ENCODE measurements around the gene TNFSF11.

The TNFSF11 gene

DNA sequence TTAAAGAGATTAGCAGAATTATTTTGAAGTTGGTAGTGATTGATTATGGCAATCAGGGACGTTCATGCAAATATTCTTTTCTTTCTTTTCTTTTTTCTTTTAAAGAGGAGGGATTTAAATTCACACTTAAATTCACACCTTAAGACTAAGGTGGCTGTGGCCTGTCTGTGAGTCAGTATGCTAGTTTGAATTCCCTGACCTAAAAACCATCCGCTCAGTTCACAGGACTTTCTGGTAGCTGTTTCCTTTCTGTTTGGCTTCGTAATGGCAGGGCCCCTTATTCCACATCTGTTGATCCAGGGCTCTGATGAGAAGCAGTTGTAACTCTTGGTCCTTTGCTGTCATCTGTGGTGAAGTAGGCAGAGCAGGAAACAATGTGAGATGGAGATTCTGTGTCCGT lies 7.5 kb downstream of the TNFSF11 start:
- no CpG with 5 or more reads among the region's 4 CpGs for WGBS (ENCODE audit: insufficient coverage, insufficient read length)
- Histone ChIP-seq H3K27ac (ENCODE audit: low read length) (no peak overlapping the region), H3K36me3 (ENCODE audit: control insufficient read depth, insufficient read depth, low read length) (no peaks in the 10 kb centered on the region)

DNA sequence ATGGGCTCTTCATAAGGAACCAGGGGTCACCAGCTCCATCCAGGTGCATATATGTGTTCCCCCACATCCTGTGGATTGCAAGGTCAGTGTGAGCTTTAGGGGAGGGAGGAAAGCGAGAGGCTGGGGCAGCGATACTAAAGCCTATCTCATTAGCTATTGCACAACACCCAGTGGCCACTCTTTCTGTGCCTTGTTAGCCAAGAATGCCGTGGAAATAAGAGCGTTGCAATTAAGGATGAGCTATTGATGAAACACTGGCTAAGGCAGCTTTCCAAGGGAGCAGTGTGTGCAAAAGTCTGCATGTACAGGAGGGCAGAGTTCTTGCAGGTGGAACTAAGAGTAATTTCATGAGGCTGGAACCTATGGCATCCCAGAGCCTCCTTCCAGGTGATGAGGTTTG lies 17.6 kb downstream of the TNFSF11 start:
- no peaks in the 10 kb centered on the region for H3K9me3 ChIP-seq (ENCODE audit: control insufficient read depth, insufficient read depth, low read length)
- no CpG with 5 or more reads among the region's 4 CpGs for WGBS (ENCODE audit: insufficient coverage, insufficient read length)
- DNase-seq (ENCODE audit: low read depth, low spot score), result no peak
- H3K27me3 ChIP-seq (ENCODE audit: control insufficient read depth, insufficient read depth, low read length), result no peaks in the 10 kb centered on the region
- no peak overlapping the region for H3K27ac ChIP-seq (ENCODE audit: low read length)
- peaks cover 4% of the 10 kb centered on the region for H3K4me1 ChIP-seq (ENCODE audit: control insufficient read depth, insufficient read depth, low read length)
- H3K4me3 ChIP-seq (ENCODE audit: low read length), result no peak overlapping the region
- H3K36me3 ChIP-seq (ENCODE audit: control insufficient read depth, insufficient read depth, low read length), result no peaks in the 10 kb centered on the region

More for the DNA sequence above, 7.5 kb downstream of the TNFSF11 start:
- no peaks in the 10 kb centered on the region for H3K9me3 ChIP-seq (ENCODE audit: control insufficient read depth, insufficient read depth, low read length)
- DNase-seq (ENCODE audit: low read depth, low spot score), result no peak
- H3K4me3 ChIP-seq (ENCODE audit: low read length), result no peak overlapping the region
- no peaks in the 10 kb centered on the region for H3K27me3 ChIP-seq (ENCODE audit: control insufficient read depth, insufficient read depth, low read length)
- H3K4me1 ChIP-seq (ENCODE audit: control insufficient read depth, insufficient read depth, low read length), result 0 out of 2 replicates have a peak, but pooled peaks cover 2% of the 10 kb centered on the region

DNA sequence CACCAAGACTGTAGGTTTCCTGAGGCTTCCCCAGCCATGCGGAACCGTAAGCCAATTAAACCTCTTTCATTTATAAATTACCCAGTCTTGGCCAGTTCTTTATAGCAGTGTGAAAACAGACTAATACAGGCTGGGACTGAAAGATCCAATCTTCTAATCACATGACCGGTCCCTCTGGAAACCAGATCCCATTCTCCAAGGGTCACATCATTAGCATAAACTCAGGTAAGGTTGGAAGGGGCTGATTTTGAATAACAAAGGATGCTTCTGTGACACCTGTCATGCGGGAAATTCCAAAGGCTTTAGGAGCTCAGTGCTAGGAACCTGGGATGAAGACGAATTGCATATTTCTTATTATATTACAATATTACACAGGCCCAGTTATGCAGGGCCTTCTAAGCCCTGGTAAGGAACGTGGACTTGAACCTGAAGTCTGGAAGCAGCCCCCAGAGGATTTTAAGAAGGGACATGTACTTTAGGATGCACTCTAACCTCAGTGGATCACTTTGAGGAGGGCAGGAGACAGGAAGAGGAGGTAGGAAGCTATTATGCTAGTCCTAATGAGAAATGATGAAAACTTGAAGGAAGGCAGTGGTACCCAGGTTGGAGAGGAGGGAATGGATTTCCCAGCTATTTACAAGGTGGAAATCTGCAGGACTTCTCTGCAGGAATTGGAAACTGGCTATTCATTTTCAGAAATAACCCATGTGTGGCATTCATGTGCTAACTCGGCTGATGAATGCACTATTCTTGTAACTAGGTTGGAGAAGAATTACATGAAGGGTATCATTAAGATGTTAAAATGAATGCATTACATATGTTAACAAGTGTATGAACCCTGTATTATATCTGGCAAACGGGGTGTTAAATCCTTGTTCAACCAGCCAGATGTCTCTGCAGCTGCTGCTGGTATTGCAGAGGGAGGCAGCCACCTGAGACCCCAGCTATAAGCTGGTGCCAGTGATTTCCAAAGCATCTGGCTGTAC lies 19.3 kb downstream of the TNFSF11 start:
- no CpG with 5 or more reads among the region's 8 CpGs for WGBS (ENCODE audit: insufficient coverage, insufficient read length)

DNA sequence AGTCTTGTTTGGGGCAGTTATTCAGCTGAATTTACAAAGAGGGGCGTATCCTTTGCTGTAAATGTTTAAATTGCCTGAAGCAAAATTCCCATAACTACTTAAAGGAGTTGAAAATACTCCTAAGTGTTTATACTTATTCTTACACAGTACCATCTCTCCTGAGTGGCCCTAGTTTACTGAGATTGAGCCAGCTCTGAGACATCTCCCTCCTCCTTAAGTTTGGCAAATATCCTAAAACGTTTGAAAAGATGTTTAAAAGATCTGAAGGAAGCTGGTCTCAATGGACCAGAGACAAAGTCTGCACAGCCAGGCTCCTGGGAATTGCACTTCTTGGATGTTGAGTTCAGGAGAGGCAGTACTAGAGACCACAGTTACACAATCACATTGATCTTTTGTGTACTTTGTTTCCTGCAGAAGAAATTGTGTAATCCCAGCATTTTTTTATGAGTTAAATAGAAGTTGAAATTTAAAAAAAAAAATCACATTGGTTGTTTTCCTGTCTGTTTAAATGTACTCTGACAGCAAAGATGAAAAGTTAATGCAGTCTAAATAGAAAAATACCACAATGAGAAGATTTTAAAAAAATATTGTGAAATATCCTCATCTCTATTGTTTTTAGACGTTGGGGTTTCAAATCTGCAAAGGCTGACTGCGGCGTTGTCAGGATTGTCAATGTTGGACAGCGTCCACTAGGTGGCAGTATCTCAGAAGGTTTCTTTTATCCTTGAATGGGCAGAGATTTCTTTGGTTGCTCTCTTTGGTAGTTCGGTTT lies 20.7 kb downstream of the TNFSF11 start:
- peak; percentile 70 for DNase-seq (ENCODE audit: low read depth, low spot score)
- Histone ChIP-seq H3K4me3 (ENCODE audit: low read length) (no peak overlapping the region), H3K4me1 (ENCODE audit: control insufficient read depth, insufficient read depth, low read length) (peaks cover 5% of the 10 kb centered on the region), H3K36me3 (ENCODE audit: control insufficient read depth, insufficient read depth, low read length) (no peaks in the 10 kb centered on the region), H3K9me3 (ENCODE audit: control insufficient read depth, insufficient read depth, low read length) (no peaks in the 10 kb centered on the region), H3K27ac (ENCODE audit: low read length) (no peak overlapping the region), H3K27me3 (ENCODE audit: control insufficient read depth, insufficient read depth, low read length) (no peaks in the 10 kb centered on the region)
- WGBS (ENCODE audit: insufficient coverage, insufficient read length), result no CpG with 5 or more reads among the region's 7 CpGs

More for the DNA sequence above, 19.3 kb downstream of the TNFSF11 start:
- no peak for DNase-seq (ENCODE audit: low read depth, low spot score)
- Histone ChIP-seq H3K4me1 (ENCODE audit: control insufficient read depth, insufficient read depth, low read length) (peaks cover 5% of the 10 kb centered on the region), H3K36me3 (ENCODE audit: control insufficient read depth, insufficient read depth, low read length) (no peaks in the 10 kb centered on the region), H3K9me3 (ENCODE audit: control insufficient read depth, insufficient read depth, low read length) (no peaks in the 10 kb centered on the region), H3K27ac (ENCODE audit: low read length) (peak overlapping the region; percentile 84), H3K4me3 (ENCODE audit: low read length) (no peak overlapping the region), H3K27me3 (ENCODE audit: control insufficient read depth, insufficient read depth, low read length) (no peaks in the 10 kb centered on the region)

DNA sequence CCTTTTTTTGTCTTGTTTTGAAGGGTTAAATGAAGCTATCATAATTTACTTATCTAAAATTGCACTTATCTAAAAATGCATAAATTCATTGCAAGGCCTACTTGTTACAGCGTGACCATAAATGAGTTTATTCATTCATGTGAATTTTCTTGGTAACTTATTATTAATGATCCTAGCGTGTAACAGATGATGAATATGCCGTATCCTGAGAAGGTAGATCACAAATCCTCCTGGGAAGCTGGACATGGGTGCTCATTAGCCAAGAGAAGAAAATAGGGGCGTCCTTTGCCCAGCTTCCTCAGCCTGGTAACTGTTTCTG lies 21.3 kb downstream of the TNFSF11 start:
- Histone ChIP-seq H3K4me3 (ENCODE audit: low read length) (no peak overlapping the region), H3K9me3 (ENCODE audit: control insufficient read depth, insufficient read depth, low read length) (no peaks in the 10 kb centered on the region), H3K4me1 (ENCODE audit: control insufficient read depth, insufficient read depth, low read length) (peaks cover 5% of the 10 kb centered on the region), H3K27me3 (ENCODE audit: control insufficient read depth, insufficient read depth, low read length) (no peaks in the 10 kb centered on the region), H3K27ac (ENCODE audit: low read length) (no peak overlapping the region), H3K36me3 (ENCODE audit: control insufficient read depth, insufficient read depth, low read length) (no peaks in the 10 kb centered on the region)
- WGBS (ENCODE audit: insufficient coverage, insufficient read length), result no CpG with 5 or more reads among the region's 4 CpGs
- DNase-seq (ENCODE audit: low read depth, low spot score), result no peak

DNA sequence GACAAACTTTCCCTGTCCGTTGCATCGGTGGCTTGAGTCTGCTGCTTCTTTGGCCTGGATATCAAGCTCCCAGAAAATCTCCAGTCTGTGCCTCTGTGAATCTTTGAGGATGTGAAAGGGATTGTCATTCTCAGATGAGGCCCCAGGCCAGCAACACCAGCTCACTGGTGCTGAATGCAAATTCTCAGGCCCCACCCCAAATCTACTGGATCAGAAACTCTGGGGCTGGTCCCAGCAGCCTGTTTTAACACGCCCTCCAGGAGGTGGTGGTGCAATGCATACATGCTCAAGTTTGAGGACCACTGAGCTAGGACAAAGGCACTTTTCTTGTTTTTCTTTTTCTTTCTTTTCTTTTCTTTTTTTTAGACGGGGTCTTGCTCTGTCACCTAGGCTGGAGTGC lies 23.6 kb downstream of the TNFSF11 start:
- H3K27me3 ChIP-seq (ENCODE audit: control insufficient read depth, insufficient read depth, low read length), result no peaks in the 10 kb centered on the region
- peaks cover 3% of the 10 kb centered on the region; the same call in 1 of the 2 replicates for H3K4me1 ChIP-seq (ENCODE audit: control insufficient read depth, insufficient read depth, low read length)
- H3K36me3 ChIP-seq (ENCODE audit: control insufficient read depth, insufficient read depth, low read length), result peaks cover 4% of the 10 kb centered on the region; the same call in 1 of the 2 replicates
- H3K27ac ChIP-seq (ENCODE audit: low read length), result no peak overlapping the region
- no CpG with 5 or more reads among the region's 4 CpGs for WGBS (ENCODE audit: insufficient coverage, insufficient read length)
- no peak for DNase-seq (ENCODE audit: low read depth, low spot score)
- no peak overlapping the region for H3K4me3 ChIP-seq (ENCODE audit: low read length)
- no peaks in the 10 kb centered on the region for H3K9me3 ChIP-seq (ENCODE audit: control insufficient read depth, insufficient read depth, low read length)

DNA sequence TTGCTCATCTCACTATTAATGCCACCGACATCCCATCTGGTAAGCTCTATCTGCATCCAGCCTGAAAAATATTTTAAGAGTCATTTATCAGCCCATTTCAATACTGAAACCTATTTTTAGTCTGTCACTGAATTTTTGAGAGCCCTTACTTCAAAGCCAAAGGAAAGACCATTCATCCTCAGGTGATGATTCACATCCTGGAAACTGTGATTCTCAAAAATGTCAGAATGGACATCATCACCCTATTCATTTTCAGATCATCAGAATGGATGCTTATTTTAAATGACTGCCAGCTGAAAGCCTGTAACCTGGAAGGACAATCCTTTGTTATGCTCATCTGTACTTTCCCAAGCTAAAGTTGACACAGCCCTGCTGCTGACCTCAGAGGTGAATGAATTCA lies 27.0 kb downstream of the TNFSF11 start:
- H3K4me3 ChIP-seq (ENCODE audit: low read length), result no peak overlapping the region
- no peaks in the 10 kb centered on the region for H3K9me3 ChIP-seq (ENCODE audit: control insufficient read depth, insufficient read depth, low read length)
- H3K4me1 ChIP-seq (ENCODE audit: control insufficient read depth, insufficient read depth, low read length), result 0 out of 2 replicates have a peak, but pooled peaks cover 1% of the 10 kb centered on the region
- H3K27ac ChIP-seq (ENCODE audit: low read length), result no peak overlapping the region
- no peak for DNase-seq (ENCODE audit: low read depth, low spot score)
- peaks cover 4% of the 10 kb centered on the region; the same call in 1 of the 2 replicates for H3K36me3 ChIP-seq (ENCODE audit: control insufficient read depth, insufficient read depth, low read length)
- WGBS (ENCODE audit: insufficient coverage, insufficient read length), result no CpG with 5 or more reads among the region's 1 CpG
- H3K27me3 ChIP-seq (ENCODE audit: control insufficient read depth, insufficient read depth, low read length), result no peaks in the 10 kb centered on the region

DNA sequence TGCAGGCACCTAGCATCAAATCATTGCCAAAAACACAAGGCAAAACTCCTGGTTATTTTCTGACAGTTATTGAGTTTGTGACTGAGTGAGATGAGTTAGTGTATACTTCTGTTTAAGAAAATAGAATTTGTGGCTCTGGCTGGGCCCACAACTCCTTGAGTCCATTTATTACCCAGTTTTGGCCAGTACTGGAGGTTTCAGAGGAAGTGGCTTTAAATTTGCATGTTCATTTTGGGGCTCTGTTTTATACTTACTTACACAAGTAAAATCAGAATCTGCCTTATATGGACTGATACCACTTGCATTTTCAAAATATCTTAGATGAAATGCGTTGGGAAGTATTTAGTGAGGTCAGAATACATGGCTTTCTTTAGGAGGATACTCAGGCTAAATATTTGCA lies 29.0 kb downstream of the TNFSF11 start:
- no peaks in the 10 kb centered on the region for H3K27me3 ChIP-seq (ENCODE audit: control insufficient read depth, insufficient read depth, low read length)
- no peaks in the 10 kb centered on the region for H3K9me3 ChIP-seq (ENCODE audit: control insufficient read depth, insufficient read depth, low read length)
- no peaks in the 10 kb centered on the region for H3K4me1 ChIP-seq (ENCODE audit: control insufficient read depth, insufficient read depth, low read length)
- DNase-seq (ENCODE audit: low read depth, low spot score), result no peak
- H3K4me3 ChIP-seq (ENCODE audit: low read length), result no peak overlapping the region
- H3K27ac ChIP-seq (ENCODE audit: low read length), result no peak overlapping the region
- WGBS (ENCODE audit: insufficient coverage, insufficient read length), result no CpG with 5 or more reads among the region's 1 CpG
- H3K36me3 ChIP-seq (ENCODE audit: control insufficient read depth, insufficient read depth, low read length), result peaks cover 4% of the 10 kb centered on the region; the same call in 1 of the 2 replicates

DNA sequence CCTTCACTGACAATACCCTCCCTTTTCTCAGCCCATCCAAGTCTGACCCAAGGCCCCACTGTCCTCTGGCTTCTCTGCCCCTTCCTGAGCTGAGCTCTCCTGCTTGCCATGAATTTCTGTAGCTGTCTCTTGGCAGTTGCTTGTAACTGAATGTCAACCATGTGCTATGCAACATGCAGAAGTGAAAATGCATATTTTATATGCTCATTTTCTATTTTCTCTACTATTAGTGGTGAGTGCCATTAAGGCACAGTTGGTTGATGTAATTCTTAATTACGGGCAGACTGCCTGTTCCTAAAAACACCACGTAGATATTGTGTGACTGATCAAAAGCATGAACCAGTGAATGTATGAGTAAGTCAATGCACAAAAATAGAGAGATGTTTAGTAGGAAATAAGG lies 29.6 kb downstream of the TNFSF11 start:
- Histone ChIP-seq H3K36me3 (ENCODE audit: control insufficient read depth, insufficient read depth, low read length) (peaks cover 4% of the 10 kb centered on the region; the same call in 1 of the 2 replicates), H3K4me3 (ENCODE audit: low read length) (no peak overlapping the region), H3K4me1 (ENCODE audit: control insufficient read depth, insufficient read depth, low read length) (no peaks in the 10 kb centered on the region), H3K27ac (ENCODE audit: low read length) (no peak overlapping the region), H3K9me3 (ENCODE audit: control insufficient read depth, insufficient read depth, low read length) (no peaks in the 10 kb centered on the region), H3K27me3 (ENCODE audit: control insufficient read depth, insufficient read depth, low read length) (no peaks in the 10 kb centered on the region)
- no CpG with 5 or more reads among the region's 2 CpGs for whole genome bisulfite sequencing (ENCODE audit: insufficient coverage, insufficient read length)
- DNase-seq (ENCODE audit: low read depth, low spot score), result no peak

DNA sequence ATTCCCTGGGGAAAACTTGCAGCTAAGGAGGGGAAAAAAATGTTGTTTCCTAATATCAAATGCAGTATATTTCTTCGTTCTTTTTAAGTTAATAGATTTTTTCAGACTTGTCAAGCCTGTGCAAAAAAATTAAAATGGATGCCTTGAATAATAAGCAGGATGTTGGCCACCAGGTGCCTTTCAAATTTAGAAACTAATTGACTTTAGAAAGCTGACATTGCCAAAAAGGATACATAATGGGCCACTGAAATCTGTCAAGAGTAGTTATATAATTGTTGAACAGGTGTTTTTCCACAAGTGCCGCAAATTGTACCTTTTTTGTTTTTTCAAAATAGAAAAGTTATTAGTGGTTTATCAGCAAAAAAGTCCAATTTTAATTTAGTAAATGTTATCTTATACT lies 33.6 kb downstream of the TNFSF11 start:
- Histone ChIP-seq H3K4me1 (ENCODE audit: control insufficient read depth, insufficient read depth, low read length) (no peaks in the 10 kb centered on the region), H3K27me3 (ENCODE audit: control insufficient read depth, insufficient read depth, low read length) (no peaks in the 10 kb centered on the region), H3K27ac (ENCODE audit: low read length) (no peak overlapping the region), H3K4me3 (ENCODE audit: low read length) (no peak overlapping the region), H3K36me3 (ENCODE audit: control insufficient read depth, insufficient read depth, low read length) (no peaks in the 10 kb centered on the region), H3K9me3 (ENCODE audit: control insufficient read depth, insufficient read depth, low read length) (no peaks in the 10 kb centered on the region)
- WGBS (ENCODE audit: insufficient coverage, insufficient read length), result no CpG with 5 or more reads among the region's 2 CpGs
- DNase-seq (ENCODE audit: low read depth, low spot score), result no peak

All from iPS DF 6.9 (cell line).